Esophagus squamous epithelium (tissue), 4 donors: ENCODE measurements around the gene BAD.

Experiments used
- POLR2A ChIP-seq, 4 donors: fragments of 450-650 bp; IDR thresholded peaks; one replicate each; pipeline ENCODE4 v1.6.1; 2017; ENCODE audit warnings: antibody characterized with exemption in 4 of 4, mild to moderate bottlenecking in 4 of 4, moderate library complexity in 3 of 4
- TF ChIP-seq, protein P1 (sequence below), 6 experiments: fragments of 450-650 bp in 4 of 6; fragments of 200-600 bp in 2 of 6; sonication (generic) in 2 of 6; IDR thresholded peaks; one replicate each; pipeline ENCODE4 v1.5.1; 2016 to 2019; ENCODE audit warnings: antibody characterized with exemption in 6 of 6, mild to moderate bottlenecking in 4 of 6, moderate library complexity in 4 of 6

DNA sequence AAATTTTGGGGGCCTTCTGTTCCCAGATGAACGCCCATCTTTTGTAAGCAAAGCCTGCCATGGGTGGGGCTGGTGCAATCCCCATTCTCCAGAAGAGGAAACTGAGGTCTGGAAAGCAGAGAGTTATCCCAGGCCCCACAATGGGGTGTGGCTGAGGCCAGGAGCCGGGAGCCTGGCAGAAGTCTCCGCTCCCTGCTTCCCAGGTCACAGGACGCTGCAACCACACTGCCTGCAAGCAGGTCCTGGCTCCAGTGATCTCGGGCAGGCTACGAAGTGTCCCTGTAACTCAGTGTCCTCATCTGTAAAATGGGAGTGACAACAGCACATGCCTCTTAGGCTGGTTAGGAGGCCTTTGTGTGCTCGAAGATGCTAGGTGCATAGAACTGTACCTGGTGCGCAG, 31.4 kb downstream of the BAD start:
- TF ChIP-seq, protein P1, sequence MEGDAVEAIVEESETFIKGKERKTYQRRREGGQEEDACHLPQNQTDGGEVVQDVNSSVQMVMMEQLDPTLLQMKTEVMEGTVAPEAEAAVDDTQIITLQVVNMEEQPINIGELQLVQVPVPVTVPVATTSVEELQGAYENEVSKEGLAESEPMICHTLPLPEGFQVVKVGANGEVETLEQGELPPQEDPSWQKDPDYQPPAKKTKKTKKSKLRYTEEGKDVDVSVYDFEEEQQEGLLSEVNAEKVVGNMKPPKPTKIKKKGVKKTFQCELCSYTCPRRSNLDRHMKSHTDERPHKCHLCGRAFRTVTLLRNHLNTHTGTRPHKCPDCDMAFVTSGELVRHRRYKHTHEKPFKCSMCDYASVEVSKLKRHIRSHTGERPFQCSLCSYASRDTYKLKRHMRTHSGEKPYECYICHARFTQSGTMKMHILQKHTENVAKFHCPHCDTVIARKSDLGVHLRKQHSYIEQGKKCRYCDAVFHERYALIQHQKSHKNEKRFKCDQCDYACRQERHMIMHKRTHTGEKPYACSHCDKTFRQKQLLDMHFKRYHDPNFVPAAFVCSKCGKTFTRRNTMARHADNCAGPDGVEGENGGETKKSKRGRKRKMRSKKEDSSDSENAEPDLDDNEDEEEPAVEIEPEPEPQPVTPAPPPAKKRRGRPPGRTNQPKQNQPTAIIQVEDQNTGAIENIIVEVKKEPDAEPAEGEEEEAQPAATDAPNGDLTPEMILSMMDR (IDR thresholded peaks at IDR 0.05) = no peak
- TF ChIP-seq POLR2A (IDR thresholded peaks at IDR 0.05) = no peak
